Measurements from ENCODE around the gene ZNF780B.

Gene ZNF780B

GRCh38 chr19:40035996-40036395 is 20.0 kb downstream of the ZNF780B start:
- no peak for DNase-seq (ENCODE audit: low spot score)
- TF ChIP-seq CTCF (IDR thresholded peaks at IDR 0.05; ENCODE audit: extremely low read depth, missing control alignments) = no peak

DNA sequence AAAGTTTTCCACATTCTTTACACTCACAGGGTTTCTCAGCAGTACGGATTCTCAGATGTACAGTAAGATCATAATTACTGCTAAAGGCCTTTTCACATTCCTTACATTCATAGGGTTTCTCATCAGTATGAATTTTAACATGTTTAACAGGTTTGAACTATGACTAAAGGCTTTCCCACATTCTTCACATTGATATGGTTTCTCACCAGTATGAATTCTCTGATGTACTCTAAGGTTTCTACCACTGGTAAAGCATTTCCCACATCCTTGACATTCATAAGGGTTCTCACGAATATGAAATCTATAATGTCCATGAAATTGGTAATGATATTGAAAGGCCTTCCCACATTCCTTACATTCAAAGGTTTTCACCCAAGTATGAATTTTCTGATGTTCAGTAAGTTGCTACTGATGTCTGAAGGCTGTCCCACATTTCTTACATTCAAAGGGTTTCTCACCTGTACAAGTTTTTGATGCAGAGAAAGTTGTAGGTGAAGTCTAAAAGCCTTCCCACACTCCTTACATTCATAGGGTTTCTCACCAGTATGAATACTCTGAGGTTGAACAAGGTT is 22.0 kb downstream of the ZNF780B start:
- TF ChIP-seq CTCF (IDR thresholded peaks at IDR 0.05; ENCODE audit: extremely low read depth, missing control alignments) = no peak
- DNase-seq (ENCODE audit: low spot score) = no peak

- no peak for DNase-seq (ENCODE audit: low spot score)
- TF ChIP-seq CTCF (IDR thresholded peaks at IDR 0.05; ENCODE audit: extremely low read depth, missing control alignments) = no peak
Measured at GRCh38 chr19:40026597-40026970, 29.4 kb downstream of the ZNF780B start.

- TF ChIP-seq CTCF (IDR thresholded peaks at IDR 0.05; ENCODE audit: extremely low read depth, missing control alignments) = no peak
- no peak for DNase-seq (ENCODE audit: low spot score)
Measured at GRCh38 chr19:40025938-40026596, 30.0 kb downstream of the ZNF780B start.

DNA sequence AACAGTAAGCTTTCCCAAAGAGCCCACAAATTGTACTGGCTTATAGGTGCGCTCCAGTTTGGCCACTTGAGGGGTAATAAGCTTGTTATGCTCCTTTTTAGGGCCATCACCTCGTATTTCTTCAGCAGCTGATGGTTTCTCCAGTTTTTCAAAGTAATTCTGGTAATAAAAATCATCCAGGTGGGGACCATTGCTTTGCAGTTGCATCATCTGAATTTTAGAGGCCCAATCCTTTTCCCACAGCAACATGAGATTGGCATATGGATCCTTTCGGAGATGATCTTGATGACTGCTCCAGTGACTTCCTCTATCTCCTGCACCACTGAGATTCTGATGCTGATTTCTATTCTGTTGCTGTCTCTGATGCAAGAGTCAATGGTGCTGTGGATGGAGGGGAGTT is 32.1 kb downstream of the ZNF780B start:
- DNase-seq (ENCODE audit: low spot score) = no peak
- no peak for TF ChIP-seq CTCF (IDR thresholded peaks at IDR 0.05; ENCODE audit: extremely low read depth, missing control alignments)

- no peak for TF ChIP-seq CTCF (IDR thresholded peaks at IDR 0.05; ENCODE audit: extremely low read depth, missing control alignments)
- DNase-seq (ENCODE audit: low spot score) = no peak
Measured at GRCh38 chr19:40013991-40014390, 42.0 kb downstream of the ZNF780B start.

DNA sequence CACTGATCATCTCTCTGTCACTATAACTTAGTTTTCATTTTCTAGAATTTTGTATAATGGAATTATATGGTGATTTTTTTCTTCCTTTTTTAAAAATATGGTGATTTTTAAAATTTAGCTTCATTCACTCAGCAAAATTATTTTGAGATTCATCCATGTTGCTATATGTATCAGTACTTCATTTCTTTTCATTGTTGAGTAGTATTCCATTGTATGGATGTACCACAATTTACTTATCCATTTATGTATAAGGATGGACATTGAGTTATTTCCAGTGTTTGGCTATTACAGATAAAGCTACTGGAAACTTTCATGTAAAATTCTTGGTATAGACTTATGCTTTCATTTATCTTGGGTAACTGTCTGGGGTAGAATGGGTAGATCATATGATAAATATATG is 46.4 kb downstream of the ZNF780B start:
- DNase-seq (ENCODE audit: low spot score) = no peak
- TF ChIP-seq CTCF (IDR thresholded peaks at IDR 0.05; ENCODE audit: extremely low read depth, missing control alignments) = no peak

Measured in GM20000 (cell line).